H1 (cell line): ENCODE data around the gene CADM1. TPM values are rescaled to one million over a fixed set of nuclear protein-coding genes. Genes with fewer than 3 reads are reported as not detected.

Experiments
- CTCF ChIA-PET: fragments of 300-600 bp; sonication (Branson Sonifier 250); formaldehyde crosslinking; loops from one replicate; lab custom pipeline; 2021; ENCODE audit not compliant: partially characterized antibody; lab: Charles Lee
- POLR2A ChIA-PET: fragments of 300-600 bp; sonication (Branson Sonifier 250); formaldehyde crosslinking; loops from one replicate; lab custom pipeline; 2021; ENCODE audit warnings: inconsistent platforms; ENCODE audit not compliant: partially characterized antibody; lab: Charles Lee
- DNase-seq, 2 experiments: peaks; one replicate each; pipeline versions ENCODE4 v3.0.0 to v3.0.0-alpha.2; 2010 to 2022; ENCODE audit warnings: low spot score in 2 of 2, low read depth in 1 of 2, mixed read lengths in 1 of 2
- FAIRE-seq: peaks from 2 replicates; lab custom pipeline; 2011; peaks lifted over from hg19 to GRCh38; lab: Jason Lieb, UNC
- H2AFZ ChIP-seq: 2 replicates; pipeline ENCODE4 v1.8.1; 2012; ENCODE audit warnings: low read length, inconsistent platforms
- H2AK5ac ChIP-seq: 2 replicates; pipeline ENCODE4 v1.6.1; 2013; ENCODE audit warnings: low read depth, low read length
- H2BK120ac ChIP-seq: replicated peaks from 2 replicates; pipeline ENCODE3; 2013; ENCODE audit warnings: low read depth, low read length, inconsistent platforms
- H2BK12ac ChIP-seq: 2 replicates; pipeline ENCODE4 v1.6.1; 2013; ENCODE audit warnings: low read depth, low read length
- H2BK15ac ChIP-seq: 2 replicates; pipeline ENCODE4 v1.6.1; 2013; ENCODE audit warnings: low read length
- H2BK20ac ChIP-seq: 2 replicates; pipeline ENCODE4 v1.6.1; 2013; ENCODE audit warnings: low read length
- H2BK5ac ChIP-seq: 2 replicates; pipeline ENCODE4 v1.6.1; 2013; ENCODE audit warnings: low read depth, low read length
- H3K14ac ChIP-seq: 2 replicates; pipeline ENCODE4 v1.6.1; 2013; ENCODE audit warnings: inconsistent platforms; ENCODE audit not compliant: insufficient read length
- H3K18ac ChIP-seq: 2 replicates; pipeline ENCODE4 v1.6.1; 2013; ENCODE audit warnings: low read length; ENCODE audit errors: extremely low read depth
- H3K23ac ChIP-seq: 2 replicates; pipeline ENCODE4 v1.6.1; 2013; ENCODE audit warnings: inconsistent platforms; ENCODE audit not compliant: insufficient read length
- H3K23me2 ChIP-seq: 2 replicates; pipeline ENCODE4 v1.6.1; 2013; ENCODE audit warnings: low read depth, low read length
- H3K27ac ChIP-seq: 2 replicates; pipeline ENCODE4 v1.6.1; 2011; ENCODE audit warnings: low read depth, low read length, inconsistent platforms
- H3K27me3 ChIP-seq, 4 experiments: replicated peaks in 1 of 4; 1 replicate in 1 of 4; 2 replicates in 3 of 4; pipeline versions ENCODE4 v1.6.1 to v1.8.1; 2011 to 2013; ENCODE audit warnings: low read length in 3 of 4, mild to moderate bottlenecking in 3 of 4, inconsistent platforms in 2 of 4, mixed read lengths in 2 of 4, moderate library complexity in 1 of 4; ENCODE audit not compliant: control insufficient read depth in 3 of 4, insufficient read depth in 3 of 4; ENCODE audit errors: extremely low read depth in 1 of 4
- H3K36me3 ChIP-seq, 4 experiments: 2 replicates each; pipeline versions ENCODE4 v1.6.1 to v1.8.1; 2011 to 2013; ENCODE audit warnings: mild to moderate bottlenecking in 4 of 4, low read length in 3 of 4, moderate library complexity in 2 of 4, control low read depth in 1 of 4, inconsistent platforms in 1 of 4; ENCODE audit not compliant: insufficient read depth in 4 of 4, control insufficient read depth in 2 of 4
- H3K4ac ChIP-seq: replicated peaks from 2 replicates; pipeline ENCODE3; 2013; ENCODE audit warnings: low read length, low read depth, mixed read lengths, inconsistent platforms; ENCODE audit not compliant: insufficient read length
- H3K4me1 ChIP-seq, 4 experiments: replicated peaks in 1 of 4; 1 replicate in 1 of 4; 2 replicates in 3 of 4; pipeline versions ENCODE4 v1.6.1 to v1.8.1; 2011 to 2013; ENCODE audit warnings: low read length in 3 of 4, inconsistent platforms in 2 of 4, mixed read lengths in 1 of 4; ENCODE audit not compliant: insufficient read depth in 4 of 4, control insufficient read depth in 3 of 4
- H3K4me2 ChIP-seq, 2 experiments: 2 replicates each; pipeline versions ENCODE4 v1.6.1 to v1.8.1; 2011 to 2013; ENCODE audit warnings: low read depth in 2 of 2, low read length in 2 of 2, control low read depth in 1 of 2, inconsistent platforms in 1 of 2, mild to moderate bottlenecking in 1 of 2; ENCODE audit not compliant: insufficient read depth in 1 of 2
- H3K4me3 ChIP-seq, 4 experiments: fragments of 200-600, 300-600 bp in 1 of 4; sonication (generic), shearing (Covaris generic), sonication (Bioruptor Twin) in 1 of 4; 2 replicates each; pipeline versions ENCODE4 v1.5.1 to v1.8.1; 2011 to 2016; ENCODE audit warnings: low read length in 4 of 4, low read depth in 3 of 4, control low read depth in 2 of 4, inconsistent platforms in 2 of 4, mild to moderate bottlenecking in 2 of 4, mixed read lengths in 1 of 4, moderate library complexity in 1 of 4; ENCODE audit not compliant: insufficient read depth in 2 of 4; ENCODE audit errors: extremely low read depth in 1 of 4
- H3K56ac ChIP-seq: replicated peaks from 2 replicates; pipeline ENCODE3; 2013; ENCODE audit warnings: low read depth, mild to moderate bottlenecking, mixed read lengths, low read length, inconsistent platforms; ENCODE audit not compliant: insufficient read length
- H3K79me1 ChIP-seq: 2 replicates; pipeline ENCODE4 v1.6.1; 2013; ENCODE audit warnings: low read depth, low read length, control low read depth
- H3K79me2 ChIP-seq, 2 experiments: 2 replicates each; pipeline versions ENCODE4 v1.6.1 to v1.8.1; 2012 to 2013; ENCODE audit warnings: low read length in 2 of 2, mild to moderate bottlenecking in 2 of 2, inconsistent platforms in 1 of 2; ENCODE audit not compliant: insufficient read depth in 2 of 2, control insufficient read depth in 1 of 2
- H3K9ac ChIP-seq, 4 experiments: replicated peaks in 1 of 4; 1 replicate in 1 of 4; 2 replicates in 3 of 4; pipeline versions ENCODE4 v1.6.1 to v1.8.1; 2011 to 2013; ENCODE audit warnings: low read depth in 3 of 4, low read length in 3 of 4, control low read depth in 2 of 4, mild to moderate bottlenecking in 2 of 4, moderate library complexity in 2 of 4, inconsistent platforms in 1 of 4; ENCODE audit errors: extremely low read depth in 1 of 4
- H3K9me3 ChIP-seq, 2 experiments: 2 replicates each; pipeline versions ENCODE4 v1.6.1 to v1.8.1; 2012 to 2013; ENCODE audit warnings: mild to moderate bottlenecking in 2 of 2, moderate library complexity in 2 of 2, control low read depth in 1 of 2, inconsistent platforms in 1 of 2, low read depth in 1 of 2, low read length in 1 of 2, mixed read lengths in 1 of 2; ENCODE audit not compliant: insufficient read depth in 2 of 2
- H4K20me1 ChIP-seq, 2 experiments: replicated peaks in 1 of 2; 2 replicates each; pipeline versions ENCODE3 to v1.8.1; 2011 to 2013; ENCODE audit warnings: inconsistent platforms in 2 of 2, low read length in 2 of 2, mild to moderate bottlenecking in 1 of 2; ENCODE audit not compliant: insufficient read depth in 2 of 2, control insufficient read depth in 1 of 2
- H4K5ac ChIP-seq: 2 replicates; pipeline ENCODE4 v1.6.1; 2013; ENCODE audit warnings: low read length, low read depth, mixed read lengths, inconsistent platforms; ENCODE audit not compliant: insufficient read length
- H4K8ac ChIP-seq: 2 replicates; pipeline ENCODE4 v1.8.0; 2013; ENCODE audit warnings: mild to moderate bottlenecking, moderate library complexity, low read length, inconsistent platforms; ENCODE audit not compliant: insufficient read depth; ENCODE audit errors: extremely low read depth
- H4K91ac ChIP-seq: replicated peaks from 2 replicates; pipeline ENCODE3; 2013; ENCODE audit warnings: low read length, mixed read lengths, inconsistent platforms; ENCODE audit not compliant: insufficient read length
- CEBPB ChIP-seq: IDR thresholded peaks from 2 replicates; pipeline ENCODE4 v1.6.1; 2012; ENCODE audit warnings: low read depth, low read length
- CHD1 ChIP-seq: IDR thresholded peaks from 2 replicates; pipeline ENCODE4 v1.6.1; 2012; ENCODE audit warnings: low read depth, low read length, improper control_type of control experiment
- CTBP2 ChIP-seq: IDR thresholded peaks from 2 replicates; pipeline ENCODE4 v1.7.0; 2011; ENCODE audit warnings: borderline replicate concordance, mild to moderate bottlenecking, moderate library complexity, mixed read lengths, low read length; ENCODE audit not compliant: insufficient read depth, insufficient read length
- CTCF ChIP-seq, 3 experiments: IDR thresholded peaks; 1 replicate in 2 of 3; 2 replicates in 1 of 3; pipeline versions ENCODE4 v1.5.1 to v1.6.1; 2011; ENCODE audit warnings: low read length in 3 of 3, mild to moderate bottlenecking in 3 of 3, inconsistent platforms in 2 of 3, low read depth in 1 of 3, moderate library complexity in 1 of 3; ENCODE audit not compliant: insufficient read depth in 1 of 3; ENCODE audit errors: control extremely low read depth in 1 of 3
- FOSL1 ChIP-seq: IDR thresholded peaks from 2 replicates; pipeline ENCODE4 v1.6.1; 2011; ENCODE audit warnings: mild to moderate bottlenecking, low read depth, low read length, moderate library complexity; ENCODE audit not compliant: insufficient read depth
- GTF2F1 ChIP-seq: IDR thresholded peaks from 2 replicates; pipeline ENCODE4 v1.6.1; 2012; ENCODE audit warnings: low read depth, low read length, improper control_type of control experiment, borderline replicate concordance
- HDAC2 ChIP-seq, 2 experiments: fragments of 300-600 bp in 1 of 2; sonication (generic) in 1 of 2; IDR thresholded peaks; 2 replicates each; pipeline ENCODE4 v1.6.1; 2011 to 2012; ENCODE audit warnings: low read depth in 2 of 2, low read length in 2 of 2, mild to moderate bottlenecking in 2 of 2, moderate library complexity in 2 of 2, borderline replicate concordance in 1 of 2, inconsistent platforms in 1 of 2
- KDM5A ChIP-seq: fragments of 200-600 bp; IDR thresholded peaks from 2 replicates; pipeline ENCODE4 v1.7.1; 2012; ENCODE audit warnings: mild to moderate bottlenecking, low read length, inconsistent platforms, mixed read lengths
- SIN3A ChIP-seq, 2 experiments: IDR thresholded peaks in 1 of 2; conservative IDR thresholded peaks in 1 of 2; 2 replicates each; pipeline ENCODE4 v1.6.1; 2011 to 2012; ENCODE audit warnings: low read length in 2 of 2, improper control_type of control experiment in 1 of 2, low read depth in 1 of 2, mild to moderate bottlenecking in 1 of 2
- TBP ChIP-seq: IDR thresholded peaks from 2 replicates; pipeline ENCODE4 v1.6.1; 2011; ENCODE audit warnings: low read depth, low read length, improper control_type of control experiment
- YY1 ChIP-seq: IDR thresholded peaks from 2 replicates; pipeline ENCODE4 v1.6.1; 2011; ENCODE audit warnings: low read depth, mild to moderate bottlenecking, low read length
- WGBS, 2 experiments: shearing (Covaris generic) in 1 of 2; methylation state at CpG; one replicate each; pipeline versions ENCODE4 v1.1.6 to v1.1.7; 2013 to 2015; ENCODE audit warnings: low lambda C conversion rate in 2 of 2, mixed read lengths in 2 of 2, inconsistent platforms in 1 of 2, low coverage in 1 of 2, missing lambda C conversion rate in 1 of 2; ENCODE audit not compliant: insufficient replicate concordance in 2 of 2, insufficient coverage in 1 of 2, insufficient read length in 1 of 2; ENCODE audit errors: extremely low coverage in 1 of 2, missing lambda C conversion rate in 1 of 2; 5-methylcytosine and 5-hydroxymethylcytosine counted together
- polyA plus RNA-seq, 7 experiments: library from polyadenylated mRNA; depleted of rRNA in 3 of 7; stranded (reverse) in 5 of 7; unstranded in 2 of 7; fragments of >200 nt in 5 of 7; fragments of 200-250 nt in 2 of 7; gene quantifications; 1 replicate in 5 of 7; 2 replicates in 1 of 7; 4 replicates in 1 of 7; pipeline versions ENCODE4 v1.2.1 to v1.2.3, GENCODE V29; 2011 to 2013; ENCODE audit warnings: missing spikeins in 2 of 7, mixed read lengths in 2 of 7
- total RNA-seq: library from RNA; stranded (reverse); fragmentation: NEBNext Ultra II Directional; extraction: Animal tissue kit (Norgen Biotek cat#: 25700); gene quantifications from 2 replicates; pipeline ENCODE4 v1.2.1, GENCODE V29; 2021

CADM1 gene
- total and polyA plus RNA-seq, 2 of the 8 experiments (the other 6 are each of a cell fraction or from before 2014, with no cell fraction given): 8.3 to 25.3 TPM

DNA sequence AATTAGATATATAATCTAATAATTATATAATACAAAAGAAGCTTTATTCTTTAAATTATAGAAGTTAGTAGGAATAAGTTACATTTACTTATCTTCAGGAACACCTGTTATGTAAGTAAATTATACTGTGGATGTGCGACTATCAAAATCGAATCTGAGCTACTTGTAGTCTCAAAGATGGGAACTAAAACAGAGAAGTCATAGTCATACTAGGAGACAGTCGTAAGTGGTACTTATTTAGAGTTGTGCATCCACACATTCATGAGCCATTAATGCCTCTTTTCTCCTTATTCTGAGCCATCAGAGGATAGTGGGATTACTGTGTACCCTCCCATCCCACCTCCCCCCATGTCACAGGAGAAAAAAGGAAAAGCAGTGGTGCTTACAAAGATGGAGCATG, 114.4 kb downstream of the CADM1 start:
- Histone ChIP-seq H3K56ac (no peak overlapping the region), H3K14ac (no peak overlapping the region), H3K9me3 (no peaks in the 10 kb centered on the region), H3K4me2 (no peak overlapping the region), H4K8ac (no peak overlapping the region), H3K4me1 (no peaks in the 10 kb centered on the region; a peak in 1 of 7 replicates), H3K4ac (no peak overlapping the region), H3K4me3 (no peak overlapping the region), H3K9ac (no peak overlapping the region), H2BK120ac (no peak overlapping the region), H2BK20ac (no peak overlapping the region), H4K5ac (no peak overlapping the region), H3K27me3 (peaks cover 55 to 100% (median 89%) of the 10 kb centered on the region in 4 experiments), H3K18ac (no peak overlapping the region), H3K79me1 (no peaks in the 10 kb centered on the region), H3K27ac (no peak overlapping the region), H3K23ac (no peak overlapping the region), H2BK15ac (no peak overlapping the region), H2AK5ac (no peak overlapping the region), H2AFZ (no peak overlapping the region), H2BK5ac (no peak overlapping the region), H4K20me1 (peaks cover 11 to 17% of the 10 kb centered on the region in 2 experiments), H3K36me3 (no peaks in the 10 kb centered on the region), H3K79me2 (no peaks in the 10 kb centered on the region), H4K91ac (no peak overlapping the region), H3K23me2 (no peaks in the 10 kb centered on the region), H2BK12ac (no peak overlapping the region)
- POLR2A ChIA-PET: no interaction called here
- FAIRE-seq: no peak
- 74% methylated on average over 3 of the region's 3 CpGs; no CpG with 5 or more reads in 1 of the 2 experiments for WGBS, 2 experiments
- TF ChIP-seq CTCF (IDR thresholded peaks at IDR 0.05; ENCODE audit: control extremely low read depth in 1 of 3, insufficient read depth in 1 of 3, low read depth in 1 of 3, low read length in 3 of 3) (no peak), CHD1 (no peak), TBP (no peak), KDM5A (no peak), GTF2F1 (no peak), CEBPB (no peak), FOSL1 (no peak), CTBP2 (no peak), HDAC2 (IDR thresholded peaks at IDR 0.05; ENCODE audit: borderline replicate concordance in 1 of 2, low read depth in 2 of 2, low read length in 2 of 2) (no peak), SIN3A (conservative IDR thresholded peaks at IDR 0.05 in 1 of 2, IDR thresholded peaks at IDR 0.05 in 1 of 2; ENCODE audit: low read depth in 1 of 2, low read length in 2 of 2) (no peak), YY1 (no peak)
- DNase-seq: no peak
- CTCF ChIA-PET: interaction anchor here (1.3 kb wide), 1 partner anchor 352 kb away, joined by 3 read pairs; no protein-coding TSS in a partner anchor
